Activated CD4-positive, alpha-beta T cell treated with anti-CD3 and anti-CD28 coated beads for 4 hours (primary cell): ENCODE data around the gene OTOA.
A peak's percentile ranks its signal among the peaks of the same experiment; 100 is the strongest.
"Not testable (repeated sequence)": the region's sequence is repeated elsewhere in the genome, so short reads cannot be mapped to it uniquely, and the experiment has no call there.

Source experiments
- DNase-seq, 2 donors: peaks; one replicate each; pipeline ENCODE4 v3.0.0-alpha.2; 2020

The OTOA gene

GRCh38 chr16:21683184-21683583 is 19.4 kb downstream of the OTOA start:
- DNase-seq: no peak

- DNase-seq: peak; percentile 8 to 33
Observed at GRCh38 chr16:21684199-21684598, 20.4 kb downstream of the OTOA start.

GRCh38 chr16:21685034-21685455 is 21.3 kb downstream of the OTOA start:
- DNase-seq: no peak

GRCh38 chr16:21689107-21689506 is 25.3 kb downstream of the OTOA start:
- no peak for DNase-seq

- DNase-seq: not testable (repeated sequence)
Observed at GRCh38 chr16:21690967-21691366, 27.2 kb downstream of the OTOA start.

GRCh38 chr16:21694609-21695008 is 30.8 kb downstream of the OTOA start:
- no peak for DNase-seq

GRCh38 chr16:21697032-21697431 is 33.3 kb downstream of the OTOA start:
- DNase-seq: no peak

- no peak for DNase-seq
Observed at GRCh38 chr16:21698169-21699032, 34.6 kb downstream of the OTOA start.

- no peak for DNase-seq
Observed at GRCh38 chr16:21701271-21701670, 37.5 kb downstream of the OTOA start.

GRCh38 chr16:21702276-21702675 is 38.5 kb downstream of the OTOA start:
- no peak for DNase-seq

GRCh38 chr16:21703156-21703555 is 39.4 kb downstream of the OTOA start:
- DNase-seq: no peak

GRCh38 chr16:21703589-21704174 is 39.9 kb downstream of the OTOA start:
- no peak for DNase-seq

- no peak for DNase-seq
Observed at GRCh38 chr16:21704266-21704665, 40.5 kb downstream of the OTOA start.

- DNase-seq: no peak
Observed at GRCh38 chr16:21704733-21705132, 41.0 kb downstream of the OTOA start.

- DNase-seq: peak; percentile 78 to 94
Observed at GRCh38 chr16:21708533-21709115, 44.9 kb downstream of the OTOA start.

- DNase-seq: no peak
Observed at GRCh38 chr16:21710938-21711337, 47.2 kb downstream of the OTOA start.

GRCh38 chr16:21713549-21714368 is 50.0 kb downstream of the OTOA start:
- no peak for DNase-seq

- not testable (repeated sequence) for DNase-seq
Observed at GRCh38 chr16:21714369-21714618, 50.5 kb downstream of the OTOA start.

GRCh38 chr16:21717608-21718007 is 53.8 kb downstream of the OTOA start:
- DNase-seq: no peak

- DNase-seq: no peak
Observed at GRCh38 chr16:21719283-21719682, 55.5 kb downstream of the OTOA start.

- DNase-seq: no peak
Observed at GRCh38 chr16:21720533-21720932, 56.8 kb downstream of the OTOA start.

- DNase-seq: no peak
Observed at GRCh38 chr16:21722771-21723455, 59.1 kb downstream of the OTOA start.

GRCh38 chr16:21723532-21723931 is 59.8 kb downstream of the OTOA start:
- DNase-seq: no peak
